ENCODE measurements around the gene DDB1. TPM values are rescaled to one million over a fixed set of nuclear protein-coding genes. Genes with fewer than 3 reads are reported as not detected.

The DDB1 gene
- total and polyA plus RNA-seq, 10 of the 15 experiments (the other 5 are each of a cell fraction or from before 2014, with no cell fraction given), result 136 to 272 (median 216) TPM

DNA sequence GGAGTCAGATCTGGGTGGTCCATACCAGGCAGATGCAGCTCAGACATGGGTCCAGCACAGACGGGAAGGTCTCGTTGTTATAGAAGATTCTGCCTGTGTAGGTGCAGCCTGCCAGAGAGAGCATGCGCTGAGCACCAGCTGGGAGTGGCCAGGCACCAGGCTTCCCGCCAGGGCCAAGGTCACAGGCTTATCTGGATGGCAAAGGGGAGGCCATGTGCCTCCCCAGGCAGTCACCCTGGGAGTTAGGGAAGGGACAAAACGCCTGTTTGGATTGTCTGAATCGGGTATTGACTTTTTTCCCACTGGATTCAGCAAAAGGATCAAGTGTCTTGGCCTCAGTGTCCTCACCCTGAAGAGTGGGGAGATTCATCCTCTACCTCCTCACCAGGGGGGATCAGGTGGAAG, 65.5 kb downstream of the DDB1 start:
- DNase-seq (ENCODE audit: low read depth, low spot score), result no peak
- no peak for FAIRE-seq
- CTCF ChIA-PET, result no interaction called here
- TF ChIP-seq BHLHE40 (IDR thresholded peaks at IDR 0.05; ENCODE audit: borderline replicate concordance in 1 of 2, low read depth in 2 of 2, low read length in 1 of 2) (no peak), ZNF24 (IDR thresholded peaks at IDR 0.05) (no peak), SMARCA5 (IDR thresholded peaks at IDR 0.05) (no peak), SKIL (IDR thresholded peaks at IDR 0.05; ENCODE audit: low read depth, poor library complexity, severe bottlenecking) (no peak), ATF7 (IDR thresholded peaks at IDR 0.05; ENCODE audit: low read depth) (no peak), BRCA1 (IDR thresholded peaks at IDR 0.05; ENCODE audit: low read depth, low read length) (no peak), IRF4 (IDR thresholded peaks at IDR 0.05; ENCODE audit: low read depth, low read length) (no peak), REST (IDR thresholded peaks at IDR 0.05; ENCODE audit: low read depth, low read length) (no peak), ZNF622 (IDR thresholded peaks at IDR 0.05) (no peak), ASH2L (IDR thresholded peaks at IDR 0.05; ENCODE audit: borderline replicate concordance, low read depth) (no peak), ZBED1 (IDR thresholded peaks at IDR 0.05; ENCODE audit: borderline replicate concordance) (no peak), ZZZ3 (IDR thresholded peaks at IDR 0.05; ENCODE audit: control insufficient read depth, insufficient read length, low read depth) (no peak), ATF3 (IDR thresholded peaks at IDR 0.05; ENCODE audit: borderline replicate concordance, extremely low read depth, low read depth, low read length) (no peak), FOXK2 (IDR thresholded peaks at IDR 0.05) (no peak), RUNX3 (IDR thresholded peaks at IDR 0.05; ENCODE audit: low read length) (no peak)
- TF ChIP-seq, protein P1, sequence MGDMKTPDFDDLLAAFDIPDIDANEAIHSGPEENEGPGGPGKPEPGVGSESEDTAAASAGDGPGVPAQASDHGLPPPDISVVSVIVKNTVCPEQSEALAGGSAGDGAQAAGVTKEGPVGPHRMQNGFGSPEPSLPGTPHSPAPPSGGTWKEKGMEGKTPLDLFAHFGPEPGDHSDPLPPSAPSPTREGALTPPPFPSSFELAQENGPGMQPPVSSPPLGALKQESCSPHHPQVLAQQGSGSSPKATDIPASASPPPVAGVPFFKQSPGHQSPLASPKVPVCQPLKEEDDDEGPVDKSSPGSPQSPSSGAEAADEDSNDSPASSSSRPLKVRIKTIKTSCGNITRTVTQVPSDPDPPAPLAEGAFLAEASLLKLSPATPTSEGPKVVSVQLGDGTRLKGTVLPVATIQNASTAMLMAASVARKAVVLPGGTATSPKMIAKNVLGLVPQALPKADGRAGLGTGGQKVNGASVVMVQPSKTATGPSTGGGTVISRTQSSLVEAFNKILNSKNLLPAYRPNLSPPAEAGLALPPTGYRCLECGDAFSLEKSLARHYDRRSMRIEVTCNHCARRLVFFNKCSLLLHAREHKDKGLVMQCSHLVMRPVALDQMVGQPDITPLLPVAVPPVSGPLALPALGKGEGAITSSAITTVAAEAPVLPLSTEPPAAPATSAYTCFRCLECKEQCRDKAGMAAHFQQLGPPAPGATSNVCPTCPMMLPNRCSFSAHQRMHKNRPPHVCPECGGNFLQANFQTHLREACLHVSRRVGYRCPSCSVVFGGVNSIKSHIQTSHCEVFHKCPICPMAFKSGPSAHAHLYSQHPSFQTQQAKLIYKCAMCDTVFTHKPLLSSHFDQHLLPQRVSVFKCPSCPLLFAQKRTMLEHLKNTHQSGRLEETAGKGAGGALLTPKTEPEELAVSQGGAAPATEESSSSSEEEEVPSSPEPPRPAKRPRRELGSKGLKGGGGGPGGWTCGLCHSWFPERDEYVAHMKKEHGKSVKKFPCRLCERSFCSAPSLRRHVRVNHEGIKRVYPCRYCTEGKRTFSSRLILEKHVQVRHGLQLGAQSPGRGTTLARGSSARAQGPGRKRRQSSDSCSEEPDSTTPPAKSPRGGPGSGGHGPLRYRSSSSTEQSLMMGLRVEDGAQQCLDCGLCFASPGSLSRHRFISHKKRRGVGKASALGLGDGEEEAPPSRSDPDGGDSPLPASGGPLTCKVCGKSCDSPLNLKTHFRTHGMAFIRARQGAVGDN (IDR thresholded peaks at IDR 0.05), result no peak

More for the DNA sequence above, 65.5 kb downstream of the DDB1 start:
- no peak for ATAC-seq
- no peaks in the 10 kb centered on the region; a peak in 1 of 4 replicates for H3K36me3 ChIP-seq (ENCODE audit: control insufficient read depth in 2 of 2, insufficient read depth in 2 of 2, low read length in 1 of 2)
- H3K79me2 ChIP-seq (ENCODE audit: control insufficient read depth, insufficient read depth, low read length), result no peaks in the 10 kb centered on the region
- WGBS (ENCODE audit: insufficient coverage, insufficient replicate concordance, low lambda C conversion rate, missing lambda C conversion rate), result 34% methylated on average over 6 of the region's 6 CpGs
- ChIA-PET SMC1A (ENCODE audit: uncharacterized antibody, unreplicated experiment) (no interaction called here), RAD21 (ENCODE audit: unreplicated experiment) (no interaction called here), POLR2A (no interaction called here)
- H3K4me2 ChIP-seq (ENCODE audit: control insufficient read depth, insufficient read depth), result no peak overlapping the region
- in situ Hi-C loops (cut with MboI), result loop anchor here (5.0 kb wide), 1 partner anchor 75 kb away; no protein-coding TSS in a partner anchor
- no peaks in the 10 kb centered on the region for H3K27me3 ChIP-seq (replicated peaks in 1 of 2; ENCODE audit: control insufficient read depth in 2 of 2, insufficient read depth in 2 of 2, low read length in 1 of 2)
- no peaks in the 10 kb centered on the region for H3K9me3 ChIP-seq (replicated peaks; ENCODE audit: control insufficient read depth, insufficient read depth, low read length)
- BruUV-seq (replicated peaks), result no TSS peak
- no peak overlapping the region for H3K9ac ChIP-seq (ENCODE audit: control insufficient read depth, insufficient read depth, low read length)
- no peaks in the 10 kb centered on the region for H4K20me1 ChIP-seq (ENCODE audit: control insufficient read depth, insufficient read depth)
- no peak overlapping the region for H3K27ac ChIP-seq (ENCODE audit: control insufficient read depth, insufficient read depth)
- no peak overlapping the region for H2AFZ ChIP-seq (ENCODE audit: control insufficient read depth, low read depth, low read length)
- H3K4me3 ChIP-seq, result no peak overlapping the region
- intact Hi-C loops (cut with micrococcal nuclease; ENCODE audit: unreplicated experiment), result no loop called here
- H3K4me1 ChIP-seq (ENCODE audit: control insufficient read depth, insufficient read depth, low read length), result no peaks in the 10 kb centered on the region

All from GM12878 (cell line).